ENCODE data around the gene TUBB3.

TUBB3 gene

GRCh38 chr16:89902980-89903379 is 20.2 kb upstream of the TUBB3 start:
- Histone ChIP-seq H3K4me1 (ENCODE audit: control insufficient read depth, insufficient read depth, low read length, poor library complexity, severe bottlenecking) (no peaks in the 10 kb centered on the region), H3K36me3 (ENCODE audit: control insufficient read depth, insufficient read depth, low read length) (peaks cover 79% of the 10 kb centered on the region), H3K27ac (ENCODE audit: low read depth, low read length, severe bottlenecking) (no peak overlapping the region), H3K9me3 (ENCODE audit: control insufficient read depth, low read length) (peaks cover 5% of the 10 kb centered on the region), H3K4me3 (ENCODE audit: extremely low read depth, insufficient read depth, low read length, poor library complexity, severe bottlenecking) (no peak overlapping the region)
- WGBS, 2 experiments (ENCODE audit: insufficient coverage in 2 of 2): 96 to 97% methylated on average over 10 to 11 of the region's 11 CpGs

GRCh38 chr16:89903908-89904515 is 19.1 kb upstream of the TUBB3 start:
- H3K4me3 ChIP-seq (ENCODE audit: extremely low read depth, insufficient read depth, low read length, poor library complexity, severe bottlenecking): no peak overlapping the region
- no peak overlapping the region for H3K27ac ChIP-seq (ENCODE audit: low read depth, low read length, severe bottlenecking)
- peaks cover 79% of the 10 kb centered on the region for H3K36me3 ChIP-seq (ENCODE audit: control insufficient read depth, insufficient read depth, low read length)
- WGBS, 2 experiments (ENCODE audit: insufficient coverage in 2 of 2): 96 to 99% methylated on average over 18 to 19 of the region's 19 CpGs
- no peaks in the 10 kb centered on the region for H3K4me1 ChIP-seq (ENCODE audit: control insufficient read depth, insufficient read depth, low read length, poor library complexity, severe bottlenecking)
- peaks cover 5% of the 10 kb centered on the region for H3K9me3 ChIP-seq (ENCODE audit: control insufficient read depth, low read length)

GRCh38 chr16:89904606-89905510 is 18.3 kb upstream of the TUBB3 start:
- peaks cover 77% of the 10 kb centered on the region for H3K36me3 ChIP-seq (ENCODE audit: control insufficient read depth, insufficient read depth, low read length)
- no peak overlapping the region for H3K4me3 ChIP-seq (ENCODE audit: extremely low read depth, insufficient read depth, low read length, poor library complexity, severe bottlenecking)
- 94 to 96% methylated on average over 28 to 29 of the region's 31 CpGs for WGBS, 2 experiments (ENCODE audit: insufficient coverage in 2 of 2)

GRCh38 chr16:89905511-89906139 is 17.5 kb upstream of the TUBB3 start:
- Histone ChIP-seq H3K4me3 (ENCODE audit: extremely low read depth, insufficient read depth, low read length, poor library complexity, severe bottlenecking) (no peak overlapping the region), H3K9me3 (ENCODE audit: control insufficient read depth, low read length) (peaks cover 5% of the 10 kb centered on the region), H3K36me3 (ENCODE audit: control insufficient read depth, insufficient read depth, low read length) (peaks cover 76% of the 10 kb centered on the region), H3K4me1 (ENCODE audit: control insufficient read depth, insufficient read depth, low read length, poor library complexity, severe bottlenecking) (no peaks in the 10 kb centered on the region), H3K27ac (ENCODE audit: low read depth, low read length, severe bottlenecking) (no peak overlapping the region)
- 96 to 99% methylated on average over 22 to 23 of the region's 23 CpGs for WGBS, 2 experiments (ENCODE audit: insufficient coverage in 2 of 2)

More at GRCh38 chr16:89904606-89905510, 18.3 kb upstream of the TUBB3 start:
- H3K4me1 ChIP-seq (ENCODE audit: control insufficient read depth, insufficient read depth, low read length, poor library complexity, severe bottlenecking): no peaks in the 10 kb centered on the region
- peaks cover 5% of the 10 kb centered on the region for H3K9me3 ChIP-seq (ENCODE audit: control insufficient read depth, low read length)
- H3K27ac ChIP-seq (ENCODE audit: low read depth, low read length, severe bottlenecking): no peak overlapping the region

- H3K36me3 ChIP-seq (ENCODE audit: control insufficient read depth, insufficient read depth, low read length): peaks cover 78% of the 10 kb centered on the region
Measured at GRCh38 chr16:89906140-89907025, 16.8 kb upstream of the TUBB3 start.

GRCh38 chr16:89907055-89907814 is 15.9 kb upstream of the TUBB3 start:
- 96 to 100% methylated on average over 5 to 7 of the region's 13 CpGs for WGBS, 2 experiments (ENCODE audit: insufficient coverage in 2 of 2)
- H3K4me1 ChIP-seq (ENCODE audit: control insufficient read depth, insufficient read depth, low read length, poor library complexity, severe bottlenecking): peaks cover 6% of the 10 kb centered on the region

More at GRCh38 chr16:89906140-89907025, 16.8 kb upstream of the TUBB3 start:
- 93 to 98% methylated on average over 36 to 39 of the region's 40 CpGs for WGBS, 2 experiments (ENCODE audit: insufficient coverage in 2 of 2)
- Histone ChIP-seq H3K9me3 (ENCODE audit: control insufficient read depth, low read length) (peaks cover 5% of the 10 kb centered on the region), H3K4me3 (ENCODE audit: extremely low read depth, insufficient read depth, low read length, poor library complexity, severe bottlenecking) (no peak overlapping the region), H3K27ac (ENCODE audit: low read depth, low read length, severe bottlenecking) (no peak overlapping the region), H3K4me1 (ENCODE audit: control insufficient read depth, insufficient read depth, low read length, poor library complexity, severe bottlenecking) (no peaks in the 10 kb centered on the region)

GRCh38 chr16:89908236-89908635 is 14.9 kb upstream of the TUBB3 start:
- no peak overlapping the region for H3K4me3 ChIP-seq (ENCODE audit: extremely low read depth, insufficient read depth, low read length, poor library complexity, severe bottlenecking)
- no peak overlapping the region for H3K27ac ChIP-seq (ENCODE audit: low read depth, low read length, severe bottlenecking)
- H3K4me1 ChIP-seq (ENCODE audit: control insufficient read depth, insufficient read depth, low read length, poor library complexity, severe bottlenecking): peaks cover 9% of the 10 kb centered on the region
- WGBS, 2 experiments (ENCODE audit: insufficient coverage in 2 of 2): 67 to 78% methylated on average over 4 of the region's 4 CpGs
- H3K36me3 ChIP-seq (ENCODE audit: control insufficient read depth, insufficient read depth, low read length): peaks cover 88% of the 10 kb centered on the region
- peaks cover 5% of the 10 kb centered on the region for H3K9me3 ChIP-seq (ENCODE audit: control insufficient read depth, low read length)

More at GRCh38 chr16:89907055-89907814, 15.9 kb upstream of the TUBB3 start:
- Histone ChIP-seq H3K36me3 (ENCODE audit: control insufficient read depth, insufficient read depth, low read length) (peaks cover 85% of the 10 kb centered on the region), H3K9me3 (ENCODE audit: control insufficient read depth, low read length) (peaks cover 5% of the 10 kb centered on the region), H3K27ac (ENCODE audit: low read depth, low read length, severe bottlenecking) (no peak overlapping the region), H3K4me3 (ENCODE audit: extremely low read depth, insufficient read depth, low read length, poor library complexity, severe bottlenecking) (no peak overlapping the region)

- 82 to 85% methylated on average over 46 to 47 of the region's 47 CpGs for WGBS, 2 experiments (ENCODE audit: insufficient coverage in 2 of 2)
- Histone ChIP-seq H3K36me3 (ENCODE audit: control insufficient read depth, insufficient read depth, low read length) (peaks cover 74% of the 10 kb centered on the region), H3K4me3 (ENCODE audit: extremely low read depth, insufficient read depth, low read length, poor library complexity, severe bottlenecking) (no peak overlapping the region), H3K27ac (ENCODE audit: low read depth, low read length, severe bottlenecking) (peak overlapping the region; percentile 57), H3K4me1 (ENCODE audit: control insufficient read depth, insufficient read depth, low read length, poor library complexity, severe bottlenecking) (peaks cover 9% of the 10 kb centered on the region), H3K9me3 (ENCODE audit: control insufficient read depth, low read length) (peaks cover 5% of the 10 kb centered on the region)
Measured at GRCh38 chr16:89909777-89910716, 13.1 kb upstream of the TUBB3 start.

All from mesodermal cell (in vitro differentiated cells).